ENCODE measurements around the gene ARHGEF12. TPM values are rescaled to one million over a fixed set of nuclear protein-coding genes. Genes with fewer than 3 reads are reported as not detected.

The ARHGEF12 gene
- total and polyA plus RNA-seq, 2 donors (not counting 1 experiment from before 2014, with no cell fraction given) = 2.0 to 21.6 TPM

GRCh38 chr11:120528749-120529148, 192.5 kb downstream of the ARHGEF12 start:
- no peak for DNase-seq
- intact Hi-C loops (cut with micrococcal nuclease) = no loop called here
- H3K27me3 ChIP-seq (replicated peaks in 1 of 4; ENCODE audit: control extremely low read depth in 1 of 4, control insufficient read depth in 3 of 4, insufficient read depth in 4 of 4, low read length in 3 of 4) = peaks cover 0 to 14% (median 5%) of the 10 kb centered on the region in 4 experiments
- no peak for TF ChIP-seq EZH2 (IDR thresholded peaks at IDR 0.05; ENCODE audit: borderline replicate concordance, insufficient read depth, low read depth, low read length, poor library complexity, severe bottlenecking)
- TF ChIP-seq CTCF (IDR thresholded peaks at IDR 0.05) = no peak
- Mint-ChIP-seq H3K27me3 (peaks cover 43% of the 10 kb centered on the region), H3K9me3 (ENCODE audit: insufficient read depth) (no peaks in the 10 kb centered on the region), H3K4me1 (no peaks in the 10 kb centered on the region), H3K4me3 (no peak overlapping the region), H3K27ac (no peak overlapping the region)
- no peak overlapping the region for H3K4me2 ChIP-seq (replicated peaks; ENCODE audit: low read depth, low read length, poor library complexity, severe bottlenecking)
- no peaks in the 10 kb centered on the region for H3K4me1 ChIP-seq (ENCODE audit: control insufficient read depth in 2 of 2, insufficient read depth in 2 of 2, low read length in 2 of 2)
- H4K20me1 ChIP-seq (ENCODE audit: control insufficient read depth, insufficient read depth, low read length, poor library complexity, severe bottlenecking) = no peaks in the 10 kb centered on the region
- no peaks in the 10 kb centered on the region for H3K36me3 ChIP-seq (replicated peaks in 1 of 2; ENCODE audit: control extremely low read depth in 1 of 2, control insufficient read depth in 1 of 2, extremely low read depth in 1 of 2, insufficient read depth in 2 of 2, low read length in 1 of 2)
- ChIA-PET CTCF (no interaction called here), POLR2A (no interaction called here)
- no peak for ATAC-seq (ENCODE audit: low read depth)
- H3K27ac ChIP-seq (ENCODE audit: low read length in 2 of 2) = no peak overlapping the region
- no peaks in the 10 kb centered on the region for H3K79me2 ChIP-seq (ENCODE audit: control insufficient read depth, insufficient read depth, low read length)
- H2AFZ ChIP-seq (ENCODE audit: insufficient read depth, low read depth, low read length, poor library complexity, severe bottlenecking) = no peak overlapping the region
- 59% methylated on average over 3 of the region's 4 CpGs for WGBS (ENCODE audit: insufficient coverage)
- peaks cover 0 to 8% (median 0%) of the 10 kb centered on the region in 3 donors for H3K9me3 ChIP-seq (ENCODE audit: control extremely low read depth in 1 of 3, control insufficient read depth in 2 of 3, insufficient read depth in 1 of 3, low read length in 2 of 3)
- H3K4me3 ChIP-seq (ENCODE audit: control extremely low read depth in 1 of 5, extremely low read depth in 1 of 5, insufficient read depth in 1 of 5, low read depth in 2 of 5, low read length in 4 of 5) = no peak overlapping the region
- no peak overlapping the region for H3K9ac ChIP-seq (ENCODE audit: low read length)

GRCh38 chr11:120529214-120529613, 193.0 kb downstream of the ARHGEF12 start:
- H3K79me2 ChIP-seq (ENCODE audit: control insufficient read depth, insufficient read depth, low read length) = no peaks in the 10 kb centered on the region
- no peak overlapping the region for H3K4me3 ChIP-seq (ENCODE audit: control extremely low read depth in 1 of 5, extremely low read depth in 1 of 5, insufficient read depth in 1 of 5, low read depth in 2 of 5, low read length in 4 of 5)
- ATAC-seq (ENCODE audit: low read depth) = no peak
- H3K4me1 ChIP-seq (ENCODE audit: control insufficient read depth in 2 of 2, insufficient read depth in 2 of 2, low read length in 2 of 2) = no peaks in the 10 kb centered on the region
- H2AFZ ChIP-seq (ENCODE audit: insufficient read depth, low read depth, low read length, poor library complexity, severe bottlenecking) = no peak overlapping the region
- H3K27me3 Mint-ChIP-seq = peaks cover 46% of the 10 kb centered on the region
- intact Hi-C loops (cut with micrococcal nuclease) = no loop called here
- H3K27ac ChIP-seq (ENCODE audit: low read length in 2 of 2) = no peak overlapping the region
- no peak overlapping the region for H3K9ac ChIP-seq (ENCODE audit: low read length)
- CTCF ChIA-PET = no interaction called here
- no peak overlapping the region for H3K27ac Mint-ChIP-seq
- no peaks in the 10 kb centered on the region for H3K9me3 Mint-ChIP-seq (ENCODE audit: insufficient read depth)
- no peak for DNase-seq
- 89% methylated on average over 6 of the region's 7 CpGs for WGBS (ENCODE audit: insufficient coverage)
- H3K4me3 Mint-ChIP-seq = no peak overlapping the region
- no peaks in the 10 kb centered on the region for H4K20me1 ChIP-seq (ENCODE audit: control insufficient read depth, insufficient read depth, low read length, poor library complexity, severe bottlenecking)
- POLR2A ChIA-PET = no interaction called here
- H3K36me3 ChIP-seq (replicated peaks in 1 of 2; ENCODE audit: control extremely low read depth in 1 of 2, control insufficient read depth in 1 of 2, extremely low read depth in 1 of 2, insufficient read depth in 2 of 2, low read length in 1 of 2) = no peaks in the 10 kb centered on the region
- TF ChIP-seq EZH2 (IDR thresholded peaks at IDR 0.05; ENCODE audit: borderline replicate concordance, insufficient read depth, low read depth, low read length, poor library complexity, severe bottlenecking) (no peak), CTCF (IDR thresholded peaks at IDR 0.05) (no peak)
- no peak overlapping the region for H3K4me2 ChIP-seq (replicated peaks; ENCODE audit: low read depth, low read length, poor library complexity, severe bottlenecking)
- peaks cover 0 to 12% (median 4%) of the 10 kb centered on the region in 4 experiments for H3K27me3 ChIP-seq (replicated peaks in 1 of 4; ENCODE audit: control extremely low read depth in 1 of 4, control insufficient read depth in 3 of 4, insufficient read depth in 4 of 4, low read length in 3 of 4)
- H3K4me1 Mint-ChIP-seq = no peaks in the 10 kb centered on the region
- H3K9me3 ChIP-seq (ENCODE audit: control extremely low read depth in 1 of 3, control insufficient read depth in 2 of 3, insufficient read depth in 1 of 3, low read length in 2 of 3) = peaks cover 0 to 8% (median 0%) of the 10 kb centered on the region in 3 donors
